Upper lobe of left lung (tissue), 6 donors: ENCODE measurements around the gene NFKBIL1. TPM values are rescaled to one million over a fixed set of nuclear protein-coding genes. Genes with fewer than 3 reads are reported as not detected.

ENCODE experiments used
- ATAC-seq, 2 donors: fragments of 200-7000 bp; cut with Tn5 transposase; one replicate each; pipeline ENCODE4 v1.9.1; 2022; ENCODE audit warnings: mild to moderate bottlenecking in 2 of 2, moderate library complexity in 2 of 2; ENCODE audit not compliant: low FRiP score in 2 of 2
- DNase-seq, 2 donors: peaks; one replicate each; pipeline ENCODE4 v3.0.0-alpha.2; 2019 to 2020
- H3K27ac ChIP-seq, 4 donors: fragments of 200-600 bp; sonication (generic); one replicate each; pipeline ENCODE4 v1.5.1; 2016 to 2019
- H3K27me3 ChIP-seq, 4 donors: fragments of 200-600 bp; sonication (generic); one replicate each; pipeline ENCODE4 v1.5.1; 2017 to 2019
- H3K36me3 ChIP-seq, 4 donors: fragments of 200-600 bp; sonication (generic); one replicate each; pipeline ENCODE4 v1.5.1; 2016 to 2019
- H3K4me1 ChIP-seq, 4 donors: fragments of 200-600 bp; sonication (generic); one replicate each; pipeline ENCODE4 v1.5.1; 2018 to 2019
- H3K4me3 ChIP-seq, 4 donors: fragments of 200-600 bp; sonication (generic); one replicate each; pipeline ENCODE4 v1.5.1; 2017 to 2019; ENCODE audit warnings: mild to moderate bottlenecking in 2 of 4, moderate library complexity in 1 of 4
- H3K9me3 ChIP-seq, 4 donors: fragments of 200-600 bp; sonication (generic); one replicate each; pipeline ENCODE4 v1.5.1; 2018 to 2019
- CTCF ChIP-seq, 6 experiments: fragments of 450-650 bp in 4 of 6; fragments of 200-600 bp in 2 of 6; sonication (generic) in 2 of 6; IDR thresholded peaks; one replicate each; pipeline ENCODE4 v1.5.1; 2016 to 2019; ENCODE audit warnings: antibody characterized with exemption in 6 of 6
- EP300 ChIP-seq, 4 donors: sonication (generic); formaldehyde crosslinking; IDR thresholded peaks; one replicate each; pipeline ENCODE4 v1.5.1; 2017; ENCODE audit warnings: antibody characterized with exemption in 4 of 4, control low read depth in 2 of 4
- POLR2A ChIP-seq, 4 donors: fragments of 450-650 bp; IDR thresholded peaks; one replicate each; pipeline ENCODE4 v1.5.1; 2016 to 2017; ENCODE audit warnings: antibody characterized with exemption in 4 of 4, mild to moderate bottlenecking in 2 of 4
- POLR2AphosphoS5 ChIP-seq, 2 donors: sonication (generic); formaldehyde crosslinking; IDR thresholded peaks; one replicate each; pipeline ENCODE4 v1.5.1; 2017; ENCODE audit warnings: antibody characterized with exemption in 2 of 2
- WGBS, 2 donors: methylation state at CpG; one replicate each; pipeline ENCODE4 v1.1.5; 2017 to 2018; 5-methylcytosine and 5-hydroxymethylcytosine counted together
- total RNA-seq, 6 donors: library from RNA; depleted of rRNA in 4 of 6; stranded (reverse); fragments of >200 nt in 4 of 6; gene quantifications; one replicate each; pipeline versions ENCODE4 v1.1.0 to v1.2.1, GENCODE V29; 2016 to 2021
- donor health status: DM: no; HTN: no; CAD: no; lungs with moderate emphysema.
- donor health status: DM: no; HTN: yes; CAD: no; lungs with severe emphysema.

NFKBIL1 gene
- total RNA-seq, 6 donors from 2014 or later: 18.2 to 45.1 (median 23.8) TPM

DNA sequence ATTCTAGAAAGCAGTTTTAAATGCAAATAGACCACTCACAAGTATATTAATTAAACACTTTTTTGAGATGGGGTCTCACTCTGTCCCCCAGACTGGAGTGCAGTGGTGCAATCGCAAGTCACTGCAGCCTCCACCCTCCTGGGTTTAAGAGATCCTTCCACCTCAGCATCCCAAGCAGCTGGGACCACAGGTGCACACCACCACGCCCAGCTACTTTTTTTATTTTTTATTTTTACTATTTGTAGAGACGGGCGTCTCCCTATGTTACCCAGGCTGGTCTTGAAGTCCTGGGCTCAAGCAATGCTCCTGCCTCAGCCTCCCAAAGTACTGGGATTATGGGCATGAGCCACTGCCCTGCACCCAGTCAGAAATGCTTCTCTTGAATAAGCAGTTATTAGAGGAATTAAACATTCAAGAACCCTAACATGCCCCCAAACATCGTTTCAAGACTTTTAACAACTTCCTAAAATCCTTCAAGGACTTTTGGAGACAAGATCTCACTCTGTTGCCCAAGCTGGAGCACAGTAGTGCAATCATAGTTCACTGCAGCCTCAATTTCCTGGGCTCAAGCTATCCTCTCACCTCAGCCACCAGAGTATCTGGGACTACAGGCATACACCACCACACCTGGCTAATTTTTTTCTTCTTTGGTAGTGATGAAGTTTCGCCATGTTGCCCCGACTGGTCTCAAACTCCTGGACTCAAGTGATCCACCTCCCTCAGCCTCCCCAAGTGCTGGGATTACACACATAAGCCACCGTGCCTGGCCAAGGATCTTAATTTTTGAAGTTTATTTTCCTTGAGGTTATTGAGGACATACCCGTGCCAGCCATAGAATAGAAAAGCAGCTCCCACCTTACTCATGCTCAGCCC, 15.4 kb upstream of the NFKBIL1 start:
- no peaks in the 10 kb centered on the region for H3K4me1 ChIP-seq
- no peak overlapping the region for H3K4me3 ChIP-seq
- 73 to 75% methylated on average over 9 of the region's 9 CpGs for WGBS, 2 donors
- peaks cover 51 to 82% (median 75%) of the 10 kb centered on the region in 4 donors for H3K36me3 ChIP-seq
- H3K27ac ChIP-seq: no peak overlapping the region
- H3K9me3 ChIP-seq: no peaks in the 10 kb centered on the region
- TF ChIP-seq POLR2AphosphoS5 (IDR thresholded peaks at IDR 0.05) (no peak), EP300 (IDR thresholded peaks at IDR 0.05) (no peak), CTCF (IDR thresholded peaks at IDR 0.05) (no peak), POLR2A (IDR thresholded peaks at IDR 0.05) (no peak)
- H3K27me3 ChIP-seq: no peaks in the 10 kb centered on the region
- ATAC-seq (no peak), DNase-seq (no peak)

- DNase-seq (no peak), ATAC-seq (no peak)
- no peaks in the 10 kb centered on the region for H3K27me3 ChIP-seq
- H3K4me3 ChIP-seq: no peak overlapping the region
- peaks cover 54 to 90% (median 83%) of the 10 kb centered on the region in 4 donors for H3K36me3 ChIP-seq
- no peak overlapping the region for H3K27ac ChIP-seq
- no peaks in the 10 kb centered on the region for H3K9me3 ChIP-seq
- H3K4me1 ChIP-seq: no peaks in the 10 kb centered on the region
- WGBS, 2 donors: 66 to 70% methylated on average over 9 of the region's 9 CpGs
- TF ChIP-seq EP300 (IDR thresholded peaks at IDR 0.05) (no peak), CTCF (IDR thresholded peaks at IDR 0.05) (no peak), POLR2A (IDR thresholded peaks at IDR 0.05) (no peak), POLR2AphosphoS5 (IDR thresholded peaks at IDR 0.05) (no peak)
Measured at GRCh38 chr6:31532644-31533454, 14.6 kb upstream of the NFKBIL1 start.

DNA sequence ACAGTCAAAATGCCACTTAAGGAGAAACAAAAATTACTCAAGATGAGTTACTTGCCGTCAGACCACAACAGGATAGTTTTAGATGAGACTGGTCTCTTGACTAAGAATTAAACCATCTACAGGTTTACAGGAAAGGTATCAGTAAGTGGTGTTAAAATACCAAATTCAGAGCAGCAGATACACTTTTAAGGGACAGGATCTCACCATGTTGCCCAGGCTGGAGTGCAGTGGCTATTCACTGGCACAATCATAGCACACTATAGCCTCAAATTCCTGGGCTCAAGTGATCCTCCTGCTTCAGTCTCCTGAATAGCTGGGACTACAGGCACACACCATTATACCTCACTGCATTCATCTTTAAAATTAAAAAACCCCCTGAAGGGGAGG, 14.0 kb upstream of the NFKBIL1 start:
- TF ChIP-seq POLR2AphosphoS5 (IDR thresholded peaks at IDR 0.05): no peak
- no peak for TF ChIP-seq POLR2A (IDR thresholded peaks at IDR 0.05)
- TF ChIP-seq CTCF (IDR thresholded peaks at IDR 0.05): no peak
- no peak for TF ChIP-seq EP300 (IDR thresholded peaks at IDR 0.05)
- Histone ChIP-seq H3K4me3 (no peak overlapping the region), H3K9me3 (no peaks in the 10 kb centered on the region), H3K27ac (no peak overlapping the region), H3K36me3 (peaks cover 56 to 96% (median 88%) of the 10 kb centered on the region in 4 donors), H3K27me3 (no peaks in the 10 kb centered on the region), H3K4me1 (peaks cover 0 to 4% (median 3%) of the 10 kb centered on the region in 4 donors)
- 89 to 91% methylated on average over 1 of the region's 1 CpG for WGBS, 2 donors
- ATAC-seq (no peak), DNase-seq (no peak)

- 89 to 90% methylated on average over 6 of the region's 6 CpGs for WGBS, 2 donors
- peaks cover 56 to 98% (median 94%) of the 10 kb centered on the region in 4 donors for H3K36me3 ChIP-seq
- DNase-seq: no peak
Measured at GRCh38 chr6:31534011-31534410, 13.4 kb upstream of the NFKBIL1 start.

More at GRCh38 chr6:31534011-31534410, 13.4 kb upstream of the NFKBIL1 start:
- Histone ChIP-seq H3K27ac (no peak overlapping the region), H3K4me1 (peaks cover 4 to 10% (median 9%) of the 10 kb centered on the region in 4 donors), H3K4me3 (no peak overlapping the region), H3K27me3 (no peaks in the 10 kb centered on the region), H3K9me3 (no peaks in the 10 kb centered on the region)
- ATAC-seq: no peak
- no peak for TF ChIP-seq POLR2AphosphoS5 (IDR thresholded peaks at IDR 0.05)
- no peak for TF ChIP-seq EP300 (IDR thresholded peaks at IDR 0.05)
- TF ChIP-seq CTCF (IDR thresholded peaks at IDR 0.05): no peak
- no peak for TF ChIP-seq POLR2A (IDR thresholded peaks at IDR 0.05)
